HL-60 (cell line): Measurements from ENCODE around the gene TTI1.

Source experiments
- DNase-seq, 2 experiments: peaks; one replicate each; pipeline ENCODE4 v3.0.0-alpha.2; 2010 to 2020; ENCODE audit warnings: low read depth in 1 of 2, low spot score in 1 of 2
- H3K27ac ChIP-seq: fragments of 250-450 bp; sonication (Bioruptor Pico); replicated peaks from 2 replicates; pipeline ENCODE4 v1.5.1; 2020; ENCODE audit warnings: mild to moderate bottlenecking, moderate library complexity
- H3K27me3 ChIP-seq: fragments of 250-450 bp; sonication (Bioruptor Pico); 2 replicates; pipeline ENCODE4 v1.5.1; 2021; ENCODE audit warnings: mild to moderate bottlenecking, moderate library complexity; ENCODE audit not compliant: insufficient read depth, poor library complexity, severe bottlenecking
- H3K4me3 ChIP-seq: replicated peaks from 2 replicates; pipeline ENCODE4 v1.5.1; 2011; ENCODE audit warnings: mild to moderate bottlenecking, control low read depth, low read length; ENCODE audit not compliant: insufficient read depth
- CTCF ChIP-seq: IDR thresholded peaks from one replicate; pipeline ENCODE4 v1.5.1; 2011; ENCODE audit warnings: low read length, control low read depth, inconsistent platforms; ENCODE audit not compliant: insufficient read depth
- GABPA ChIP-seq: IDR thresholded peaks from 2 replicates; pipeline ENCODE4 v1.6.1; 2012; ENCODE audit warnings: low read depth
- POLR2AphosphoS5 ChIP-seq: IDR thresholded peaks from 2 replicates; pipeline ENCODE4 v1.6.1; 2012; ENCODE audit warnings: low read depth
- SPI1 ChIP-seq: IDR thresholded peaks from 2 replicates; pipeline ENCODE4 v1.6.1; 2012; ENCODE audit warnings: low read depth, mild to moderate bottlenecking, borderline replicate concordance
- TF ChIP-seq, protein P1 (sequence below): IDR thresholded peaks from 2 replicates; pipeline ENCODE4 v1.6.1; 2012; ENCODE audit warnings: low read depth; ENCODE audit not compliant: insufficient replicate concordance

Gene TTI1

GRCh38 chr20:37943033-37943432, 90.2 kb downstream of the TTI1 start:
- no peak for DNase-seq
- Histone ChIP-seq H3K27ac (no peak overlapping the region), H3K4me3 (no peak overlapping the region), H3K27me3 (no peaks in the 10 kb centered on the region)
- TF ChIP-seq POLR2AphosphoS5: no peak
- TF ChIP-seq SPI1: no peak

GRCh38 chr20:37941992-37942391, 91.3 kb downstream of the TTI1 start:
- H3K27ac ChIP-seq: no peak overlapping the region
- no peak for DNase-seq
- no peak overlapping the region for H3K4me3 ChIP-seq
- TF ChIP-seq GABPA (no peak), CTCF (no peak), POLR2AphosphoS5 (no peak), SPI1 (no peak)
- TF ChIP-seq, protein P1, sequence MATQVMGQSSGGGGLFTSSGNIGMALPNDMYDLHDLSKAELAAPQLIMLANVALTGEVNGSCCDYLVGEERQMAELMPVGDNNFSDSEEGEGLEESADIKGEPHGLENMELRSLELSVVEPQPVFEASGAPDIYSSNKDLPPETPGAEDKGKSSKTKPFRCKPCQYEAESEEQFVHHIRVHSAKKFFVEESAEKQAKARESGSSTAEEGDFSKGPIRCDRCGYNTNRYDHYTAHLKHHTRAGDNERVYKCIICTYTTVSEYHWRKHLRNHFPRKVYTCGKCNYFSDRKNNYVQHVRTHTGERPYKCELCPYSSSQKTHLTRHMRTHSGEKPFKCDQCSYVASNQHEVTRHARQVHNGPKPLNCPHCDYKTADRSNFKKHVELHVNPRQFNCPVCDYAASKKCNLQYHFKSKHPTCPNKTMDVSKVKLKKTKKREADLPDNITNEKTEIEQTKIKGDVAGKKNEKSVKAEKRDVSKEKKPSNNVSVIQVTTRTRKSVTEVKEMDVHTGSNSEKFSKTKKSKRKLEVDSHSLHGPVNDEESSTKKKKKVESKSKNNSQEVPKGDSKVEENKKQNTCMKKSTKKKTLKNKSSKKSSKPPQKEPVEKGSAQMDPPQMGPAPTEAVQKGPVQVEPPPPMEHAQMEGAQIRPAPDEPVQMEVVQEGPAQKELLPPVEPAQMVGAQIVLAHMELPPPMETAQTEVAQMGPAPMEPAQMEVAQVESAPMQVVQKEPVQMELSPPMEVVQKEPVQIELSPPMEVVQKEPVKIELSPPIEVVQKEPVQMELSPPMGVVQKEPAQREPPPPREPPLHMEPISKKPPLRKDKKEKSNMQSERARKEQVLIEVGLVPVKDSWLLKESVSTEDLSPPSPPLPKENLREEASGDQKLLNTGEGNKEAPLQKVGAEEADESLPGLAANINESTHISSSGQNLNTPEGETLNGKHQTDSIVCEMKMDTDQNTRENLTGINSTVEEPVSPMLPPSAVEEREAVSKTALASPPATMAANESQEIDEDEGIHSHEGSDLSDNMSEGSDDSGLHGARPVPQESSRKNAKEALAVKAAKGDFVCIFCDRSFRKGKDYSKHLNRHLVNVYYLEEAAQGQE: no peak
- H3K27me3 ChIP-seq: no peaks in the 10 kb centered on the region

DNA sequence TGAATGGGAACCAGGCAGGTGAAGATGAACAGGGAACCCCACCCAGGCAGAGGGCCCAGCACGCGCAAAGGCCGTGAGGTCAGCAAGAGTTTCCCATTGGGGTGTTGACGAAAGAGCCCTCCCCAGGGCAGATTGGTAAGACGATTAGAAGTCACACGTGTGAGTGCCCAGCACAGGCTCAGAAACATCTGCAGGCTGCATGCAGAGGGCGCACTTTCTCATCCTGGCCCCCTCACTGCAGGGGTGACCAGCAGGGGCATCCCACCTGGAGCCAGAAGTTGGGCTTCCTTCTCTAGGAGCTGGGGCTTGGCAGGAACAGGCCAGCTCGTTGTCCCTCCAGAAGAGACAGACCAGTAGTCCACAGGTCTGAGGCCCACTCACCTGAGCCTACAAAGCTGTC, 91.9 kb downstream of the TTI1 start:
- no peak overlapping the region for H3K4me3 ChIP-seq
- H3K27me3 ChIP-seq: no peaks in the 10 kb centered on the region
- no peak for DNase-seq
- no peak overlapping the region for H3K27ac ChIP-seq
- TF ChIP-seq POLR2AphosphoS5 (no peak), SPI1 (no peak)
- TF ChIP-seq, protein P1: no peak

GRCh38 chr20:37940858-37941257, 92.4 kb downstream of the TTI1 start:
- no peak overlapping the region for H3K4me3 ChIP-seq
- H3K27ac ChIP-seq: no peak overlapping the region
- no peak for DNase-seq
- no peaks in the 10 kb centered on the region for H3K27me3 ChIP-seq
- TF ChIP-seq, protein P1: no peak
- TF ChIP-seq POLR2AphosphoS5 (no peak), GABPA (no peak), CTCF (no peak), SPI1 (no peak)
